ENCODE measurements around the gene GJA4. TPM values are rescaled to one million over a fixed set of nuclear protein-coding genes. Genes with fewer than 3 reads are reported as not detected.

GJA4 gene
- total and polyA plus RNA-seq, 7 donors, result 0.60 to 14.7 (median 7.2) TPM; not detected in 1

DNA sequence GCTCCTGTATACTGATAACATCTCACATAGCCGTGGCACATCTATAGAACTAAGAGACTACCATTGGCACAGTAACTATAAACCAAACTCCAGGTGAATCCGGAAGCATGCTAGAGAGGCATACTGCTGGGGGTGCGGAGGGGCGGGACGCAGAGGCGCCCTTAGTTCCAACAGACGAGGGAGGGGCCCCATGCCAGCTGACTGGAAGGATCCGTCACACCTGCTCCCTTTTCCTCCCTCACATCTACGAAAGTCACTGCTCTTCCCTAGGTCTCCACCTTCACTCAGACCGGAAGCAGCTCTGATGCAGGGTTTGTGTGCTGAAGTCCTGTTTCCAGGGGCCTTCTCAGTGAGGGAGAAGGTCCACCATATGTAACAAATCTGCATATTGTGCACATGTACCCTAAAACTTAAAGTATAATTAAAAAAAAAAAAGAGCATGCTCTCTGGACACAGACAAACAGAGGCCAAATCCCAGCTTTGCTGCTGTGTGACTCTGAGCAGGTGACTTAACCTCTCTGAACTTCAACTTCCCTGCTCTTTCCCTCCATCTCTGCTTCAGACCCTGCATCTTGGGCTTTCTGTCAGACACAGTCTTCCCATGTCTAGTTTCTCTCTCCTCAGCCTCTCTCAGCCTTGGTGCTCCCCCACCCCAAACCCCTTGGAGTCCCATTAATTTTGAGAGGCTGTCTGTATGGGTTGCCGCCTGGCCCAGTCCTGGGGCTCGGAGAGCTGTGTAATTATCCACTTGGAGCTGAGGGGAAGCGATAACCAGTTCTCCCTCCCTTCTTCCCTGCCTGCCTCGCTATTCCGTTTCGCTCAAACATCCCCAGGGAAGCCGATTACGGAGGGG lies 45.8 kb upstream of the GJA4 start:
- WGBS, 2 donors, result 49 to 70% methylated on average over 18 of the region's 18 CpGs
- DNase-seq, result peak; percentile 34
- H3K4me1 ChIP-seq, result peaks cover 0 to 7% (median 3%) of the 10 kb centered on the region in 4 donors
- no peaks in the 10 kb centered on the region for H3K9me3 ChIP-seq
- H3K27me3 ChIP-seq, result peaks cover 0 to 21% (median 5%) of the 10 kb centered on the region in 3 donors
- H3K36me3 ChIP-seq, result no peaks in the 10 kb centered on the region
- TF ChIP-seq, protein P1, sequence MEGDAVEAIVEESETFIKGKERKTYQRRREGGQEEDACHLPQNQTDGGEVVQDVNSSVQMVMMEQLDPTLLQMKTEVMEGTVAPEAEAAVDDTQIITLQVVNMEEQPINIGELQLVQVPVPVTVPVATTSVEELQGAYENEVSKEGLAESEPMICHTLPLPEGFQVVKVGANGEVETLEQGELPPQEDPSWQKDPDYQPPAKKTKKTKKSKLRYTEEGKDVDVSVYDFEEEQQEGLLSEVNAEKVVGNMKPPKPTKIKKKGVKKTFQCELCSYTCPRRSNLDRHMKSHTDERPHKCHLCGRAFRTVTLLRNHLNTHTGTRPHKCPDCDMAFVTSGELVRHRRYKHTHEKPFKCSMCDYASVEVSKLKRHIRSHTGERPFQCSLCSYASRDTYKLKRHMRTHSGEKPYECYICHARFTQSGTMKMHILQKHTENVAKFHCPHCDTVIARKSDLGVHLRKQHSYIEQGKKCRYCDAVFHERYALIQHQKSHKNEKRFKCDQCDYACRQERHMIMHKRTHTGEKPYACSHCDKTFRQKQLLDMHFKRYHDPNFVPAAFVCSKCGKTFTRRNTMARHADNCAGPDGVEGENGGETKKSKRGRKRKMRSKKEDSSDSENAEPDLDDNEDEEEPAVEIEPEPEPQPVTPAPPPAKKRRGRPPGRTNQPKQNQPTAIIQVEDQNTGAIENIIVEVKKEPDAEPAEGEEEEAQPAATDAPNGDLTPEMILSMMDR (IDR thresholded peaks at IDR 0.05), result no peak
- TF ChIP-seq POLR2A (IDR thresholded peaks at IDR 0.05) (no peak), EP300 (IDR thresholded peaks at IDR 0.05) (no peak), POLR2AphosphoS5 (IDR thresholded peaks at IDR 0.05) (no peak)
- intact Hi-C loops (cut with DNase I), result no loop called here
- no peak overlapping the region for H3K27ac ChIP-seq
- H3K4me3 ChIP-seq, result no peak overlapping the region

DNA sequence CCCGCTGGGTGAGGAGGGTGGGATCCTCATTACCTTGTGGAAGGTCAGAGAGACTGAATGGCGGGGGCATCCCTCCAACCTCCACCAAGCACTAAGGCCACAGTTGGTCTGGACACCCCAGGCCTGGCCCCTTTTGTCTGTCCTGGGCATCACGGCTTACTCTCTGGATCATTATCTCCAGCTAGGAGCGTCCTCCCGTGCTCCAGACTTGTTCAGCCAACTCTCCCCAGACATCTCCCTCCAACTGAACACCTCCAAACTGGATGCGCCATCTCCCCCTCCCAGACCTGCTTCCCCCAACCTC lies 45.2 kb upstream of the GJA4 start:
- peaks cover 0 to 4% (median 2%) of the 10 kb centered on the region in 4 donors for H3K4me1 ChIP-seq
- no peak overlapping the region for H3K27ac ChIP-seq
- no peak for TF ChIP-seq POLR2A (IDR thresholded peaks at IDR 0.05)
- TF ChIP-seq POLR2AphosphoS5 (IDR thresholded peaks at IDR 0.05), result no peak
- TF ChIP-seq, protein P1 (IDR thresholded peaks at IDR 0.05), result no peak
- TF ChIP-seq EP300 (IDR thresholded peaks at IDR 0.05), result no peak
- peak; percentile 36 for DNase-seq
- intact Hi-C loops (cut with DNase I), result no loop called here
- H3K9me3 ChIP-seq, result no peaks in the 10 kb centered on the region
- H3K27me3 ChIP-seq, result peaks cover 0 to 16% (median 5%) of the 10 kb centered on the region in 3 donors
- H3K36me3 ChIP-seq, result no peaks in the 10 kb centered on the region
- 79% methylated on average over 6 of the region's 6 CpGs for WGBS, 2 donors
- no peak overlapping the region for H3K4me3 ChIP-seq

DNA sequence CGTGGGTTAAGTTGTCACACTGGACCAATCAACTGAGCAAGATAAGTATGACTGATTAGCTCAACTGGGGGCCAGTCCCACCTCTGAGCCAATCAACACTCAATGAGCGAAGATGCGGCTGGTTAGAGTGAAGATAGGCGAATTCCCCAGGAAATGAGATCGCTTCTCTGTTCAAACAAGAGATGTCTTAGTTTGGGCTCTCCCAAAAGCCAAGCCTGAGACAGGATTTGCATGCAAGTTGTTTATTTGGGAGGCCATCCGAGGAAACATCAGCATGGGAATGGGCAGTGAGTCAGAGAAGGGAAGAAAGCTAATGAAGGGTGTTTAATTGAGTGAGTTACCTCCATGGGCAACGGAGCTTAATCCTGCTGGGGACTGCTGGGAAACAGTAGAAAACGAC lies 42.8 kb upstream of the GJA4 start:
- no peaks in the 10 kb centered on the region for H3K9me3 ChIP-seq
- H3K27ac ChIP-seq, result no peak overlapping the region
- no peak for DNase-seq
- no peak for TF ChIP-seq POLR2A (IDR thresholded peaks at IDR 0.05)
- TF ChIP-seq, protein P1 (IDR thresholded peaks at IDR 0.05), result no peak
- H3K4me1 ChIP-seq, result no peaks in the 10 kb centered on the region
- H3K4me3 ChIP-seq, result no peak overlapping the region
- peaks cover 0 to 18% (median 5%) of the 10 kb centered on the region in 3 donors for H3K27me3 ChIP-seq
- intact Hi-C loops (cut with DNase I), result no loop called here
- 76 to 78% methylated on average over 8 of the region's 8 CpGs for WGBS, 2 donors
- no peaks in the 10 kb centered on the region for H3K36me3 ChIP-seq

DNA sequence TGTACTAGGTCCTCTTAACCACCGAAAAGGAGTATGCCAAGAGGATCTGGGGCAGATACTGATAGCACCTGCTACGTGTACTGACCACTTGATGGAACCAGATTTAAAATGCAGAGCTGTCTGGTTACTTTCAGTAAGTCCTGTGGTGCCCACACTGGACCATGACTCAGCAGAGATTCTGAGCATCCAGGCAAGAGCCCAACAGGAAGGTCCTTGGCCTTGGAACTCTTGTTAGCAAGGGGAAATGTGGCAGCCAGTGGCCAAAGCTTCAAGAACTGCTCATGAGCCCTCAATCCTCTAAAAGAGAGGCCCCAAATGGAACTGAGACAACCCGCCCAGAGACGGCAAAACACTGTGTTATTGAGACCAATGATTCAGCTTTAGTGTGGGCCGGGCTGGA lies 42.2 kb upstream of the GJA4 start:
- peaks cover 0 to 24% (median 5%) of the 10 kb centered on the region in 3 donors for H3K27me3 ChIP-seq
- no peak overlapping the region for H3K27ac ChIP-seq
- no peaks in the 10 kb centered on the region for H3K36me3 ChIP-seq
- 88 to 92% methylated on average over 5 of the region's 5 CpGs for WGBS, 2 donors
- no peaks in the 10 kb centered on the region for H3K4me1 ChIP-seq
- intact Hi-C loops (cut with DNase I), result no loop called here
- TF ChIP-seq POLR2A (IDR thresholded peaks at IDR 0.05) (no peak), EP300 (IDR thresholded peaks at IDR 0.05) (no peak), POLR2AphosphoS5 (IDR thresholded peaks at IDR 0.05) (no peak)
- TF ChIP-seq, protein P1 (IDR thresholded peaks at IDR 0.05), result no peak
- no peaks in the 10 kb centered on the region for H3K9me3 ChIP-seq
- no peak overlapping the region for H3K4me3 ChIP-seq
- DNase-seq, result no peak

Data from sigmoid colon (tissue), 7 donors.